ENCODE data around the gene ELMO1. TPM values are rescaled to one million over a fixed set of nuclear protein-coding genes. Genes with fewer than 3 reads are reported as not detected.

ELMO1 gene
- total and polyA plus RNA-seq, 2 of the 13 experiments (the other 11 are each of a cell fraction or from before 2014, with no cell fraction given), result 0.11 to 0.17 TPM

- TF ChIP-seq, protein P1, sequence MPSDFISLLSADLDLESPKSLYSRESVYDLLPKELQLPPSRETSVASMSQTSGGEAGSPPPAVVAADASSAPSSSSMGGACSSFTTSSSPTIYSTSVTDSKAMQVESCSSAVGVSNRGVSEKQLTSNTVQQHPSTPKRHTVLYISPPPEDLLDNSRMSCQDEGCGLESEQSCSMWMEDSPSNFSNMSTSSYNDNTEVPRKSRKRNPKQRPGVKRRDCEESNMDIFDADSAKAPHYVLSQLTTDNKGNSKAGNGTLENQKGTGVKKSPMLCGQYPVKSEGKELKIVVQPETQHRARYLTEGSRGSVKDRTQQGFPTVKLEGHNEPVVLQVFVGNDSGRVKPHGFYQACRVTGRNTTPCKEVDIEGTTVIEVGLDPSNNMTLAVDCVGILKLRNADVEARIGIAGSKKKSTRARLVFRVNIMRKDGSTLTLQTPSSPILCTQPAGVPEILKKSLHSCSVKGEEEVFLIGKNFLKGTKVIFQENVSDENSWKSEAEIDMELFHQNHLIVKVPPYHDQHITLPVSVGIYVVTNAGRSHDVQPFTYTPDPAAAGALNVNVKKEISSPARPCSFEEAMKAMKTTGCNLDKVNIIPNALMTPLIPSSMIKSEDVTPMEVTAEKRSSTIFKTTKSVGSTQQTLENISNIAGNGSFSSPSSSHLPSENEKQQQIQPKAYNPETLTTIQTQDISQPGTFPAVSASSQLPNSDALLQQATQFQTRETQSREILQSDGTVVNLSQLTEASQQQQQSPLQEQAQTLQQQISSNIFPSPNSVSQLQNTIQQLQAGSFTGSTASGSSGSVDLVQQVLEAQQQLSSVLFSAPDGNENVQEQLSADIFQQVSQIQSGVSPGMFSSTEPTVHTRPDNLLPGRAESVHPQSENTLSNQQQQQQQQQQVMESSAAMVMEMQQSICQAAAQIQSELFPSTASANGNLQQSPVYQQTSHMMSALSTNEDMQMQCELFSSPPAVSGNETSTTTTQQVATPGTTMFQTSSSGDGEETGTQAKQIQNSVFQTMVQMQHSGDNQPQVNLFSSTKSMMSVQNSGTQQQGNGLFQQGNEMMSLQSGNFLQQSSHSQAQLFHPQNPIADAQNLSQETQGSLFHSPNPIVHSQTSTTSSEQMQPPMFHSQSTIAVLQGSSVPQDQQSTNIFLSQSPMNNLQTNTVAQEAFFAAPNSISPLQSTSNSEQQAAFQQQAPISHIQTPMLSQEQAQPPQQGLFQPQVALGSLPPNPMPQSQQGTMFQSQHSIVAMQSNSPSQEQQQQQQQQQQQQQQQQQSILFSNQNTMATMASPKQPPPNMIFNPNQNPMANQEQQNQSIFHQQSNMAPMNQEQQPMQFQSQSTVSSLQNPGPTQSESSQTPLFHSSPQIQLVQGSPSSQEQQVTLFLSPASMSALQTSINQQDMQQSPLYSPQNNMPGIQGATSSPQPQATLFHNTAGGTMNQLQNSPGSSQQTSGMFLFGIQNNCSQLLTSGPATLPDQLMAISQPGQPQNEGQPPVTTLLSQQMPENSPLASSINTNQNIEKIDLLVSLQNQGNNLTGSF (CRISPR knock-in tag; IDR thresholded peaks at IDR 0.05), result no peak
- no peak for TF ChIP-seq POGK (CRISPR knock-in tag; conservative IDR thresholded peaks at IDR 0.05)
- TF ChIP-seq, protein P2, sequence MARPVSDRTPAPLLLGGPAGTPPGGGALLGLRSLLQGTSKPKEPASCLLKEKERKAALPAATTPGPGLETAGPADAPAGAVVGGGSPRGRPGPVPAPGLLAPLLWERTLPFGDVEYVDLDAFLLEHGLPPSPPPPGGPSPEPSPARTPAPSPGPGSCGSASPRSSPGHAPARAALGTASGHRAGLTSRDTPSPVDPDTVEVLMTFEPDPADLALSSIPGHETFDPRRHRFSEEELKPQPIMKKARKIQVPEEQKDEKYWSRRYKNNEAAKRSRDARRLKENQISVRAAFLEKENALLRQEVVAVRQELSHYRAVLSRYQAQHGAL (CRISPR knock-in tag; IDR thresholded peaks at IDR 0.05; ENCODE audit: not compliant biosample characterization), result no peak
- TF ChIP-seq MAX (IDR thresholded peaks at IDR 0.05), result 0 out of 2 replicates have a peak, but pooled peaks have one; percentile 9
- TF ChIP-seq FOXO1 (CRISPR knock-in tag; IDR thresholded peaks at IDR 0.05), result peak; percentile 94
- no peak for TF ChIP-seq ZNF558 (CRISPR knock-in tag; IDR thresholded peaks at IDR 0.05; ENCODE audit: borderline replicate concordance)
- TF ChIP-seq CCDC6 (CRISPR knock-in tag; IDR thresholded peaks at IDR 0.05), result no peak
- no peak; the same call in none of the 2 replicates for TF ChIP-seq SAP130 (CRISPR knock-in tag; IDR thresholded peaks at IDR 0.05; ENCODE audit: low read depth)
- no peak for TF ChIP-seq MTF1 (CRISPR knock-in tag; IDR thresholded peaks at IDR 0.05)
- peak; percentile 73; the same call in 1 of the 2 replicates for TF ChIP-seq ARID3A (IDR thresholded peaks at IDR 0.05; ENCODE audit: low read depth, low read length)
- TF ChIP-seq, protein P3, sequence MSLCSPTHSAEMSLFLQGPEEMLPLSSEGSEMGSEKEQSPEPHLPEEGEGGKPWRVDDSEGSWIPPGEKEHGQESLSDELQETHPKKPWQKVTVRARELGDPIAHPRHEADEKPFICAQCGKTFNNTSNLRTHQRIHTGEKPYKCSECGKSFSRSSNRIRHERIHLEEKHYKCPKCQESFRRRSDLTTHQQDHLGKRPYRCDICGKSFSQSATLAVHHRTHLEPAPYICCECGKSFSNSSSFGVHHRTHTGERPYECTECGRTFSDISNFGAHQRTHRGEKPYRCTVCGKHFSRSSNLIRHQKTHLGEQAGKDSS (CRISPR knock-in tag; IDR thresholded peaks at IDR 0.05; ENCODE audit: borderline replicate concordance, low read depth), result no peak; the same call in 1 of the 2 replicates
- TF ChIP-seq ZNF572 (CRISPR knock-in tag; IDR thresholded peaks at IDR 0.05), result no peak
- TF ChIP-seq ZNF333 (CRISPR knock-in tag; IDR thresholded peaks at IDR 0.05; ENCODE audit: borderline replicate concordance), result no peak
- TF ChIP-seq ZSCAN22 (CRISPR knock-in tag; IDR thresholded peaks at IDR 0.05), result no peak
- peak; percentile 25; the same call in 1 of the 2 replicates for TF ChIP-seq SIX1 (CRISPR knock-in tag; IDR thresholded peaks at IDR 0.05; ENCODE audit: borderline replicate concordance)
- peak; percentile 86 for TF ChIP-seq SIX4 (CRISPR knock-in tag; IDR thresholded peaks at IDR 0.05)
- TF ChIP-seq RBFOX2 (IDR thresholded peaks at IDR 0.05; ENCODE audit: low read depth, low read length), result peak; percentile 58
These were observed 476.5 kb downstream of the ELMO1 start (continued) for GRCh38 chr7:36972140-36972518.

Measured in HepG2 (cell line).